NCI-H1930 (cell line): ENCODE measurements around the gene LETMD1.
"Not testable (repeated sequence)": the region's sequence is repeated elsewhere in the genome, so short reads cannot be mapped to it uniquely, and the experiment has no call there.

Experiments used
- DNase-seq, 2 experiments: peaks; one replicate each; lab custom pipeline; 2025; lab: John Stamatoyannopoulos, UW

The LETMD1 gene

GRCh38 chr12:51047655-51048540 lies at the start of gene LETMD1:
Gene LETMD1, plus strand, starts transcription at chr12:51048327. Its CDS starts 30 bp downstream, at chr12:51048357.
- DNase-seq: peak; percentile 95 to 96

GRCh38 chr12:50999093-50999492 lies 49.0 kb upstream of the LETMD1 start:
- no peak for DNase-seq

- DNase-seq: no peak
Observed at GRCh38 chr12:51000245-51000644, 47.9 kb upstream of the LETMD1 start.

- no peak for DNase-seq
Observed at GRCh38 chr12:51001799-51002198, 46.3 kb upstream of the LETMD1 start.

GRCh38 chr12:51004504-51004903 lies 43.6 kb upstream of the LETMD1 start:
- DNase-seq: no peak

GRCh38 chr12:51005030-51005429 lies 43.1 kb upstream of the LETMD1 start:
- DNase-seq: no peak

- DNase-seq: no peak
Observed at GRCh38 chr12:51005671-51006070, 42.5 kb upstream of the LETMD1 start.

- no peak for DNase-seq
Observed at GRCh38 chr12:51008329-51009055, 39.6 kb upstream of the LETMD1 start.

GRCh38 chr12:51009056-51009440 lies 39.1 kb upstream of the LETMD1 start:
- DNase-seq: no peak

GRCh38 chr12:51011955-51012354 lies 36.2 kb upstream of the LETMD1 start:
- no peak for DNase-seq

GRCh38 chr12:51012570-51013236 lies 35.4 kb upstream of the LETMD1 start:
- DNase-seq: no peak

GRCh38 chr12:51013441-51013840 lies 34.7 kb upstream of the LETMD1 start:
- DNase-seq: no peak

GRCh38 chr12:51014467-51014866 lies 33.7 kb upstream of the LETMD1 start:
- not testable (repeated sequence) for DNase-seq

GRCh38 chr12:51017452-51017851 lies 30.7 kb upstream of the LETMD1 start:
- no peak for DNase-seq

- DNase-seq: no peak
Observed at GRCh38 chr12:51018956-51019355, 29.2 kb upstream of the LETMD1 start.

- DNase-seq: no peak
Observed at GRCh38 chr12:51019927-51020326, 28.2 kb upstream of the LETMD1 start.

GRCh38 chr12:51020448-51021182 lies 27.5 kb upstream of the LETMD1 start:
- peak; percentile 54 to 77 for DNase-seq

GRCh38 chr12:51021694-51022093 lies 26.4 kb upstream of the LETMD1 start:
- DNase-seq: no peak

GRCh38 chr12:51023625-51024382 lies 24.3 kb upstream of the LETMD1 start:
- no peak for DNase-seq

GRCh38 chr12:51025338-51025835 lies 22.7 kb upstream of the LETMD1 start:
- no peak for DNase-seq
